ENCODE data around the gene TCF4. TPM values are rescaled to one million over a fixed set of nuclear protein-coding genes. Genes with fewer than 3 reads are reported as not detected.

The TCF4 gene
- polyA plus RNA-seq, 1 donor (not counting 4 experiments of a cell fraction or from before 2014, with no cell fraction given): 9.7 TPM

- dilution Hi-C loops (cut with MboI; ENCODE audit: extremely low pct_ligation_motif_present, low sequenced_read_pairs): no loop called here
- no peaks in the 10 kb centered on the region for H3K79me2 ChIP-seq (ENCODE audit: control insufficient read depth, insufficient read depth, low read length)
- no peaks in the 10 kb centered on the region for H3K27me3 ChIP-seq (ENCODE audit: control insufficient read depth, extremely low read depth, insufficient read depth, low read length)
Measured at GRCh38 chr18:55284614-55285013, 303.4 kb downstream of the TCF4 start.

DNA sequence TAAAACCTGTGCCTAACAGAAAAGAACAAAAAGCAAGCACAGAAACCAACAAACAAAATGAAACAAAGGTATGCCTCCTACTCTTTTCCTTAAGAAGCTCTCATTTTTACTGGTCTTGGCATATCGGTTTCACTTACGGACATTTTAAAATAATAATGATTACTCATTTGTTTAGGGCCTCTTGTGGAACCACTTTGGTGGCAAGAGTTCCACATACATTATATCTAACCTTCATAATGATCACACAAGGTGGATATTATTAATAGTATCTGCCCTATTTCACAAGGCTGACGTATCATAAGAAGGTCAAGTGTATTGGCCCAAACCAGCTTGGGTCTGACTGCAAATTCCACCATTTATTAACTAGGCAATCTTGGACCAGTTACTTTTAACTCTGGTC is 304.7 kb downstream of the TCF4 start:
- Histone ChIP-seq H3K4me3 (ENCODE audit: control insufficient read depth in 2 of 3, extremely low read depth in 1 of 3, insufficient read depth in 2 of 3, low read depth in 1 of 3, low read length in 3 of 3) (no peak overlapping the region), H2AFZ (ENCODE audit: control insufficient read depth, low read length) (no peak overlapping the region), H3K4me1 (ENCODE audit: control insufficient read depth, extremely low read depth, insufficient read depth, low read length) (peaks cover 4% of the 10 kb centered on the region), H3K9me1 (ENCODE audit: control insufficient read depth, extremely low read depth, insufficient read depth, low read length) (no peaks in the 10 kb centered on the region), H3K27ac (ENCODE audit: control insufficient read depth, insufficient read depth, low read length) (no peak overlapping the region), H3K27me3 (ENCODE audit: control insufficient read depth, extremely low read depth, insufficient read depth, low read length) (no peaks in the 10 kb centered on the region), H3K9me3 (ENCODE audit: control insufficient read depth, low read depth, low read length) (no peaks in the 10 kb centered on the region), H3K4me2 (ENCODE audit: control insufficient read depth, extremely low read depth, insufficient read depth, low read depth, low read length) (no peak overlapping the region), H3K79me2 (ENCODE audit: control insufficient read depth, insufficient read depth, low read length) (no peaks in the 10 kb centered on the region), H3K9ac (ENCODE audit: control insufficient read depth, extremely low read depth, insufficient read depth, low read length) (no peak overlapping the region), H4K20me1 (ENCODE audit: control insufficient read depth, extremely low read depth, insufficient read depth, low read length) (no peaks in the 10 kb centered on the region), H3K36me3 (ENCODE audit: control insufficient read depth in 2 of 2, extremely low read depth in 1 of 2, insufficient read depth in 2 of 2, low read length in 2 of 2) (no peaks in the 10 kb centered on the region)
- no peak for TF ChIP-seq EZH2 (IDR thresholded peaks at IDR 0.05; ENCODE audit: low read length)
- TF ChIP-seq, protein P1, sequence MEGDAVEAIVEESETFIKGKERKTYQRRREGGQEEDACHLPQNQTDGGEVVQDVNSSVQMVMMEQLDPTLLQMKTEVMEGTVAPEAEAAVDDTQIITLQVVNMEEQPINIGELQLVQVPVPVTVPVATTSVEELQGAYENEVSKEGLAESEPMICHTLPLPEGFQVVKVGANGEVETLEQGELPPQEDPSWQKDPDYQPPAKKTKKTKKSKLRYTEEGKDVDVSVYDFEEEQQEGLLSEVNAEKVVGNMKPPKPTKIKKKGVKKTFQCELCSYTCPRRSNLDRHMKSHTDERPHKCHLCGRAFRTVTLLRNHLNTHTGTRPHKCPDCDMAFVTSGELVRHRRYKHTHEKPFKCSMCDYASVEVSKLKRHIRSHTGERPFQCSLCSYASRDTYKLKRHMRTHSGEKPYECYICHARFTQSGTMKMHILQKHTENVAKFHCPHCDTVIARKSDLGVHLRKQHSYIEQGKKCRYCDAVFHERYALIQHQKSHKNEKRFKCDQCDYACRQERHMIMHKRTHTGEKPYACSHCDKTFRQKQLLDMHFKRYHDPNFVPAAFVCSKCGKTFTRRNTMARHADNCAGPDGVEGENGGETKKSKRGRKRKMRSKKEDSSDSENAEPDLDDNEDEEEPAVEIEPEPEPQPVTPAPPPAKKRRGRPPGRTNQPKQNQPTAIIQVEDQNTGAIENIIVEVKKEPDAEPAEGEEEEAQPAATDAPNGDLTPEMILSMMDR (optimal IDR thresholded peaks at IDR 0.05 in 1 of 3, IDR thresholded peaks at IDR 0.05 in 1 of 3, conservative IDR thresholded peaks at IDR 0.05 in 1 of 3; ENCODE audit: extremely low read depth in 1 of 3, insufficient read depth in 2 of 3, low read length in 3 of 3): no peak
- dilution Hi-C loops (cut with MboI; ENCODE audit: extremely low pct_ligation_motif_present, low sequenced_read_pairs): no loop called here
- no peak for FAIRE-seq
- no peak for DNase-seq (ENCODE audit: low read depth, low spot score)

More at GRCh38 chr18:55284614-55285013, 303.4 kb downstream of the TCF4 start:
- Histone ChIP-seq H3K4me3 (ENCODE audit: control insufficient read depth in 2 of 3, extremely low read depth in 1 of 3, insufficient read depth in 2 of 3, low read depth in 1 of 3, low read length in 3 of 3) (no peak overlapping the region), H2AFZ (ENCODE audit: control insufficient read depth, low read length) (no peak overlapping the region), H3K9me1 (ENCODE audit: control insufficient read depth, extremely low read depth, insufficient read depth, low read length) (no peaks in the 10 kb centered on the region), H3K36me3 (ENCODE audit: control insufficient read depth in 2 of 2, extremely low read depth in 1 of 2, insufficient read depth in 2 of 2, low read length in 2 of 2) (no peaks in the 10 kb centered on the region), H3K9ac (ENCODE audit: control insufficient read depth, extremely low read depth, insufficient read depth, low read length) (no peak overlapping the region), H3K4me1 (ENCODE audit: control insufficient read depth, extremely low read depth, insufficient read depth, low read length) (peaks cover 4% of the 10 kb centered on the region), H4K20me1 (ENCODE audit: control insufficient read depth, extremely low read depth, insufficient read depth, low read length) (no peaks in the 10 kb centered on the region), H3K9me3 (ENCODE audit: control insufficient read depth, low read depth, low read length) (no peaks in the 10 kb centered on the region), H3K27ac (ENCODE audit: control insufficient read depth, insufficient read depth, low read length) (no peak overlapping the region), H3K4me2 (ENCODE audit: control insufficient read depth, extremely low read depth, insufficient read depth, low read depth, low read length) (no peak overlapping the region)
- FAIRE-seq (no peak), DNase-seq (ENCODE audit: low read depth, low spot score) (no peak)
- no peak for TF ChIP-seq EZH2 (IDR thresholded peaks at IDR 0.05; ENCODE audit: low read length)
- TF ChIP-seq, protein P1 (optimal IDR thresholded peaks at IDR 0.05 in 1 of 3, IDR thresholded peaks at IDR 0.05 in 1 of 3, conservative IDR thresholded peaks at IDR 0.05 in 1 of 3; ENCODE audit: extremely low read depth in 1 of 3, insufficient read depth in 2 of 3, low read length in 3 of 3): no peak

Data from keratinocyte (primary cell).